HEK293 (cell line): Measurements from ENCODE around the gene BCAS3.

Experiments
- CTCF ChIA-PET: fragments of 350-600 bp; formaldehyde crosslinking; extraction: SDS; loops from one replicate; lab custom pipeline; 2021; ENCODE audit warnings: antibody characterized with exemption; lab: Yijun Ruan, JAX
- POLR2A ChIA-PET: fragments of 300-600 bp; formaldehyde crosslinking; extraction: SDS; loops from one replicate; lab custom pipeline; 2020; ENCODE audit warnings: antibody characterized with exemption, inconsistent platforms; lab: Yijun Ruan, JAX
- H3K27ac ChIP-seq: fragments of 200-500 bp; sonication (Bioruptor generic); 2 replicates; pipeline ENCODE4 v1.5.1; 2014; ENCODE audit warnings: low read depth, low read length, control low read depth, inconsistent platforms; ENCODE audit errors: extremely low read depth
- H3K36me3 ChIP-seq, 2 experiments: fragments of 200-500 bp in 1 of 2; sonication (Bioruptor generic) in 1 of 2; 1 replicate in 1 of 2; 2 replicates in 1 of 2; pipeline ENCODE4 v1.5.1; 2014 to 2017; ENCODE audit warnings: inconsistent platforms in 2 of 2, low read length in 2 of 2; ENCODE audit not compliant: control insufficient read depth in 2 of 2, insufficient read depth in 1 of 2
- H3K4me1 ChIP-seq: fragments of 200-500 bp; sonication (Bioruptor generic); 2 replicates; pipeline ENCODE4 v1.5.1; 2014; ENCODE audit warnings: mild to moderate bottlenecking, low read length, inconsistent platforms; ENCODE audit not compliant: control insufficient read depth, insufficient read depth
- H3K4me3 ChIP-seq: 2 replicates; pipeline ENCODE4 v1.5.1; 2011; ENCODE audit warnings: low read depth, mild to moderate bottlenecking, control low read depth, low read length, moderate library complexity
- H3K9me3 ChIP-seq: fragments of 200-500 bp; sonication (Bioruptor generic); 2 replicates; pipeline ENCODE4 v1.5.1; 2014; ENCODE audit warnings: low read depth, low read length, inconsistent platforms; ENCODE audit not compliant: control insufficient read depth, insufficient read depth
- BCL11B ChIP-seq: fragments of 450-650 bp; formaldehyde crosslinking; IDR thresholded peaks from 2 replicates; pipeline ENCODE4 v1.5.1; 2016; ENCODE audit warnings: low read depth, missing biosample characterization, missing genetic modification characterization
- GLI4 ChIP-seq: fragments of 450-650 bp; formaldehyde crosslinking; IDR thresholded peaks from 2 replicates; pipeline ENCODE4 v1.5.1; 2016; ENCODE audit warnings: missing biosample characterization, missing genetic modification characterization
- GLIS1 ChIP-seq: fragments of 450-650 bp; formaldehyde crosslinking; IDR thresholded peaks from 2 replicates; pipeline ENCODE4 v1.5.1; 2016; ENCODE audit warnings: missing biosample characterization, missing genetic modification characterization
- MEIS1 ChIP-seq: sonication (generic); formaldehyde crosslinking; IDR thresholded peaks from 2 replicates; pipeline ENCODE4 v1.8.1; 2022; ENCODE audit warnings: missing genetic modification reagents, mild to moderate bottlenecking, borderline replicate concordance
- OVOL3 ChIP-seq: fragments of 450-650 bp; formaldehyde crosslinking; IDR thresholded peaks from 2 replicates; pipeline ENCODE4 v1.5.1; 2016; ENCODE audit warnings: missing biosample characterization, missing genetic modification characterization
- SALL2 ChIP-seq: fragments of 450-650 bp; formaldehyde crosslinking; IDR thresholded peaks from 2 replicates; pipeline ENCODE4 v1.5.0; 2017; ENCODE audit warnings: missing biosample characterization, mild to moderate bottlenecking, missing genetic modification characterization, borderline replicate concordance
- ZNF112 ChIP-seq: fragments of 450-650 bp; formaldehyde crosslinking; IDR thresholded peaks from 2 replicates; pipeline ENCODE4 v1.5.0; 2017; ENCODE audit warnings: missing biosample characterization, missing genetic modification characterization
- ZNF121 ChIP-seq: fragments of 450-650 bp; formaldehyde crosslinking; IDR thresholded peaks from 2 replicates; pipeline ENCODE4 v1.5.1; 2016; ENCODE audit warnings: missing biosample characterization, missing genetic modification characterization
- ZNF132 ChIP-seq: fragments of 450-650 bp; formaldehyde crosslinking; IDR thresholded peaks from 2 replicates; pipeline ENCODE4 v1.5.1; 2017; ENCODE audit warnings: missing biosample characterization, missing genetic modification characterization, borderline replicate concordance
- ZNF155 ChIP-seq: fragments of 450-650 bp; formaldehyde crosslinking; IDR thresholded peaks from 2 replicates; pipeline ENCODE4 v1.5.1; 2016; ENCODE audit warnings: missing biosample characterization, missing genetic modification characterization
- ZNF248 ChIP-seq: fragments of 450-650 bp; formaldehyde crosslinking; IDR thresholded peaks from 2 replicates; pipeline ENCODE4 v1.5.1; 2017; ENCODE audit warnings: missing biosample characterization, missing genetic modification characterization
- ZNF292 ChIP-seq: fragments of 450-650 bp; formaldehyde crosslinking; IDR thresholded peaks from 2 replicates; pipeline ENCODE4 v1.5.1; 2016; ENCODE audit warnings: low read depth, missing biosample characterization, missing genetic modification characterization, borderline replicate concordance
- ZNF510 ChIP-seq: fragments of 450-650 bp; formaldehyde crosslinking; IDR thresholded peaks from 2 replicates; pipeline ENCODE4 v1.5.1; 2018; ENCODE audit warnings: mild to moderate bottlenecking, missing genetic modification characterization, missing biosample characterization; ENCODE audit not compliant: insufficient replicate concordance
- ZNF600 ChIP-seq: fragments of 450-650 bp; formaldehyde crosslinking; IDR thresholded peaks from 2 replicates; pipeline ENCODE4 v1.5.1; 2016; ENCODE audit warnings: missing biosample characterization, missing genetic modification characterization
- ZNF660 ChIP-seq: fragments of 450-650 bp; IDR thresholded peaks from 2 replicates; pipeline ENCODE4 v1.5.1; 2018; ENCODE audit warnings: missing biosample characterization, mild to moderate bottlenecking, missing genetic modification characterization
- TF ChIP-seq, protein P1 (sequence below): fragments of 450-650 bp; formaldehyde crosslinking; IDR thresholded peaks from 2 replicates; pipeline ENCODE4 v1.5.1; 2016; ENCODE audit warnings: missing biosample characterization, missing genetic modification characterization
- TF ChIP-seq, protein P2 (sequence below): fragments of 450-650 bp; formaldehyde crosslinking; conservative IDR thresholded peaks from 2 replicates; pipeline ENCODE4 v1.5.1; 2016; ENCODE audit warnings: low read depth, missing biosample characterization, missing genetic modification characterization
- TF ChIP-seq, protein P3 (sequence below): fragments of 450-650 bp; IDR thresholded peaks from 2 replicates; pipeline ENCODE4 v1.5.1; 2018; ENCODE audit warnings: missing biosample characterization, mild to moderate bottlenecking, missing genetic modification characterization
- TF ChIP-seq, protein P4 (sequence below): fragments of 450-650 bp; formaldehyde crosslinking; IDR thresholded peaks from 2 replicates; pipeline ENCODE4 v1.5.1; 2017; ENCODE audit warnings: missing biosample characterization, missing genetic modification characterization

BCAS3 gene

DNA sequence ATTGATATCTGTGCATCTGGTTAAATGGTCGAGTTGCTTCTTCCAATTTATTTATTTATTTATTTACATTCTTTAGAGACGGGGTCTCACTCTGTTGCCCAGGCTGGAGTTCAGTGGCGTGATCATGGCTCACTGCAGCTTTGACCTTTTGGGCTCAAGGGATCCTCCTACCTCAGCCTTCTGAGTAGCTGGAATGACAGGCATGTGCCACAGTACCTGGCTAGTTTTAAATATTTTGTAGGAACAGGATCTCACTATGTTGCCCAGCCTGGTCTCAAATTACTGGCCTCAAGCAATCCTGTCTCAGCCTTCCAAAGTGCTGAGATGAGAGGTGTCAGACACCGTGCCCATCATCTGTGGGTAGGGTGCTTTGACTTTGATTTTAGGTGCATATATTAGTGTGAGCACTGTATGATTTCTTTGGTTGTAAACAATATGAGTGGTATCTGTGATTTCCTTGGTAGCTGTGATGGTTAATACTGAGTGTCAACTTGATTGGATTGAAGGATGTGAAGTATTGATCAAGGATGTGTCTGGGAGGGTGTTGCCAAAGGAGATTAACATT, 90.2 kb downstream of the BCAS3 start:
- H3K27ac ChIP-seq: no peak overlapping the region
- CTCF ChIA-PET: no interaction called here
- TF ChIP-seq ZNF121 (tag by site-specific recombination) (peak; percentile 58; the same call in 1 of the 2 replicates), ZNF112 (no peak), ZNF248 (tag by site-specific recombination) (no peak), OVOL3 (tag by site-specific recombination) (no peak)
- TF ChIP-seq, protein P1, sequence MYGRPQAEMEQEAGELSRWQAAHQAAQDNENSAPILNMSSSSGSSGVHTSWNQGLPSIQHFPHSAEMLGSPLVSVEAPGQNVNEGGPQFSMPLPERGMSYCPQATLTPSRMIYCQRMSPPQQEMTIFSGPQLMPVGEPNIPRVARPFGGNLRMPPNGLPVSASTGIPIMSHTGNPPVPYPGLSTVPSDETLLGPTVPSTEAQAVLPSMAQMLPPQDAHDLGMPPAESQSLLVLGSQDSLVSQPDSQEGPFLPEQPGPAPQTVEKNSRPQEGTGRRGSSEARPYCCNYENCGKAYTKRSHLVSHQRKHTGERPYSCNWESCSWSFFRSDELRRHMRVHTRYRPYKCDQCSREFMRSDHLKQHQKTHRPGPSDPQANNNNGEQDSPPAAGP (tag by site-specific recombination): no peak
- TF ChIP-seq, all 188 proteins: peak for 1
- H3K4me1 ChIP-seq: no peaks in the 10 kb centered on the region
- H3K9me3 ChIP-seq: no peaks in the 10 kb centered on the region
- no peaks in the 10 kb centered on the region; a peak in 1 of 3 replicates for H3K36me3 ChIP-seq
- POLR2A ChIA-PET: no interaction called here
- no peak overlapping the region for H3K4me3 ChIP-seq

DNA sequence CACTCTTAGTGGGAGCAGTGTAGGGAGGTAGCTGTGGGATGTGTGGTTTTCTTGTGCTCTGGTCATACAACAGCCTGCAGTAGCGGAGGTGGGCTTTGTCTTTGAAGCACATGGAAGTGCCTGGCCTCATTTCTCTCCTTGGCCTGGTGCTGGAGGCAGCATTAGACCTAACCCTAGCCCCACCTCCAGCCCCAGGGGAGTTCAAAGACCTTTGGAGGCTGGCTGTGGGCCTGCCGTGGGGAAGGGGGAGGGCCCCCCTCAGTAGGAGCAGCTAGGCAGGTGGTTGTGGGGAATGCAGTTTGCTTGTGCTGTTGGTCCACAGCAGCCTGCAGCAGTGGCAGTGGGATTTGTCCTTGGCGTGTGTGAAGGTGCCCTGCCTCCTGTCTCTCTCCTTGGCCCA, 91.7 kb downstream of the BCAS3 start:
- Histone ChIP-seq H3K27ac (no peak overlapping the region), H3K4me3 (no peak overlapping the region), H3K9me3 (no peaks in the 10 kb centered on the region), H3K4me1 (no peaks in the 10 kb centered on the region), H3K36me3 (no peaks in the 10 kb centered on the region; a peak in 1 of 3 replicates)
- ChIA-PET POLR2A (no interaction called here), CTCF (no interaction called here)
- TF ChIP-seq BCL11B (tag by site-specific recombination) (no peak), GLIS1 (tag by site-specific recombination) (0 out of 2 replicates have a peak, but pooled peaks have one; percentile 20)

DNA sequence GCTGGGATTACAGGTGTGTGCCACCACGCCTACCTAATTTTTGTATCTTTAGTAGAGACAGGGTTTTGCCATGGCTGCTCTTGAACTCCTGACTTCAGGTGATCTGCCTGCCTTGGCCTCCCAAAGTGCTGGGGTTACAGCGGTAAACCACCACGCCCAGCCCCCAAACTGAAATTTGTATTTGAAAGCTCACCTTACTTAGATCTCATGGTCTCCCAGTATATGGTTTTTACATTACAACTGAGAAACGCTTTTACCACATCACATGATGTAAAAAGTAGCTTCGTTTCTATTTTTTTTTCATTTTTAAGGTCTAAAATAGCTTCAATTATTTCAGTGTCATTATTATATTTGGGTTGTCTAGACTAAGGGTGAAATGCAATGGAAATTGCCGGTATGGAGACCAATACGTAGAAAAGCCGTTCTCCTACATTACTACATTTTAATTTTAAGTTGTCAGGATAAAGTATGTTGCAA, 93.3 kb downstream of the BCAS3 start:
- H3K9me3 ChIP-seq: no peaks in the 10 kb centered on the region
- no peaks in the 10 kb centered on the region; a peak in 1 of 3 replicates for H3K36me3 ChIP-seq
- no peaks in the 10 kb centered on the region for H3K4me1 ChIP-seq
- POLR2A ChIA-PET: no interaction called here
- CTCF ChIA-PET: interaction anchor here (1.5 kb wide), 1 partner anchor 50 kb away, joined by 5 read pairs; no protein-coding TSS in a partner anchor
- H3K4me3 ChIP-seq: no peak overlapping the region
- no peak overlapping the region for H3K27ac ChIP-seq
- no peak for TF ChIP-seq GLI4 (tag by site-specific recombination)
- TF ChIP-seq, protein P2, sequence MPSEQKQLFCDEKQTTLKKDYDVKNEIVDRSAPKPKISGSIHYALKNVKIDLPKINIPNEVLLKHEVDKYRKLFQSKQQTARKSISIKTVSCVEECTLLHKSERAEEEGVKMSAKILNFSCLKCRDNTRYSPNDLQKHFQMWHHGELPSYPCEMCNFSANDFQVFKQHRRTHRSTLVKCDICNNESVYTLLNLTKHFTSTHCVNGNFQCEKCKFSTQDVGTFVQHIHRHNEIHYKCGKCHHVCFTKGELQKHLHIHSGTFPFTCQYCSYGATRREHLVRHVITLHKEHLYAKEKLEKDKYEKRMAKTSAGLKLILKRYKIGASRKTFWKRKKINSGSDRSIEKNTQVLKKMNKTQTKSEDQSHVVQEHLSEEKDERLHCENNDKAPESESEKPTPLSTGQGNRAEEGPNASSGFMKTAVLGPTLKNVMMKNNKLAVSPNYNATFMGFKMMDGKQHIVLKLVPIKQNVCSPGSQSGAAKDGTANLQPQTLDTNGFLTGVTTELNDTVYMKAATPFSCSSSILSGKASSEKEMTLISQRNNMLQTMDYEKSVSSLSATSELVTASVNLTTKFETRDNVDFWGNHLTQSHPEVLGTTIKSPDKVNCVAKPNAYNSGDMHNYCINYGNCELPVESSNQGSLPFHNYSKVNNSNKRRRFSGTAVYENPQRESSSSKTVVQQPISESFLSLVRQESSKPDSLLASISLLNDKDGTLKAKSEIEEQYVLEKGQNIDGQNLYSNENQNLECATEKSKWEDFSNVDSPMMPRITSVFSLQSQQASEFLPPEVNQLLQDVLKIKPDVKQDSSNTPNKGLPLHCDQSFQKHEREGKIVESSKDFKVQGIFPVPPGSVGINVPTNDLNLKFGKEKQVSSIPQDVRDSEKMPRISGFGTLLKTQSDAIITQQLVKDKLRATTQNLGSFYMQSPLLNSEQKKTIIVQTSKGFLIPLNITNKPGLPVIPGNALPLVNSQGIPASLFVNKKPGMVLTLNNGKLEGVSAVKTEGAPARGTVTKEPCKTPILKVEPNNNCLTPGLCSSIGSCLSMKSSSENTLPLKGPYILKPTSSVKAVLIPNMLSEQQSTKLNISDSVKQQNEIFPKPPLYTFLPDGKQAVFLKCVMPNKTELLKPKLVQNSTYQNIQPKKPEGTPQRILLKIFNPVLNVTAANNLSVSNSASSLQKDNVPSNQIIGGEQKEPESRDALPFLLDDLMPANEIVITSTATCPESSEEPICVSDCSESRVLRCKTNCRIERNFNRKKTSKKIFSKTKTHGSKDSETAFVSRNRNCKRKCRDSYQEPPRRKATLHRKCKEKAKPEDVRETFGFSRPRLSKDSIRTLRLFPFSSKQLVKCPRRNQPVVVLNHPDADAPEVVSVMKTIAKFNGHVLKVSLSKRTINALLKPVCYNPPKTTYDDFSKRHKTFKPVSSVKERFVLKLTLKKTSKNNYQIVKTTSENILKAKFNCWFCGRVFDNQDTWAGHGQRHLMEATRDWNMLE (tag by site-specific recombination): no peak
- no peak for TF ChIP-seq SALL2 (tag by site-specific recombination)
- no peak for TF ChIP-seq ZNF660 (tag by site-specific recombination)
- TF ChIP-seq ZNF600 (tag by site-specific recombination): no peak
- TF ChIP-seq, protein P1 (tag by site-specific recombination): no peak
- no peak for TF ChIP-seq ZNF510
- TF ChIP-seq, protein P3, sequence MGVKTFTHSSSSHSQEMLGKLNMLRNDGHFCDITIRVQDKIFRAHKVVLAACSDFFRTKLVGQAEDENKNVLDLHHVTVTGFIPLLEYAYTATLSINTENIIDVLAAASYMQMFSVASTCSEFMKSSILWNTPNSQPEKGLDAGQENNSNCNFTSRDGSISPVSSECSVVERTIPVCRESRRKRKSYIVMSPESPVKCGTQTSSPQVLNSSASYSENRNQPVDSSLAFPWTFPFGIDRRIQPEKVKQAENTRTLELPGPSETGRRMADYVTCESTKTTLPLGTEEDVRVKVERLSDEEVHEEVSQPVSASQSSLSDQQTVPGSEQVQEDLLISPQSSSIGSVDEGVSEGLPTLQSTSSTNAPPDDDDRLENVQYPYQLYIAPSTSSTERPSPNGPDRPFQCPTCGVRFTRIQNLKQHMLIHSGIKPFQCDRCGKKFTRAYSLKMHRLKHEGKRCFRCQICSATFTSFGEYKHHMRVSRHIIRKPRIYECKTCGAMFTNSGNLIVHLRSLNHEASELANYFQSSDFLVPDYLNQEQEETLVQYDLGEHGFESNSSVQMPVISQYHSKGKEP: no peak
- TF ChIP-seq, protein P4, sequence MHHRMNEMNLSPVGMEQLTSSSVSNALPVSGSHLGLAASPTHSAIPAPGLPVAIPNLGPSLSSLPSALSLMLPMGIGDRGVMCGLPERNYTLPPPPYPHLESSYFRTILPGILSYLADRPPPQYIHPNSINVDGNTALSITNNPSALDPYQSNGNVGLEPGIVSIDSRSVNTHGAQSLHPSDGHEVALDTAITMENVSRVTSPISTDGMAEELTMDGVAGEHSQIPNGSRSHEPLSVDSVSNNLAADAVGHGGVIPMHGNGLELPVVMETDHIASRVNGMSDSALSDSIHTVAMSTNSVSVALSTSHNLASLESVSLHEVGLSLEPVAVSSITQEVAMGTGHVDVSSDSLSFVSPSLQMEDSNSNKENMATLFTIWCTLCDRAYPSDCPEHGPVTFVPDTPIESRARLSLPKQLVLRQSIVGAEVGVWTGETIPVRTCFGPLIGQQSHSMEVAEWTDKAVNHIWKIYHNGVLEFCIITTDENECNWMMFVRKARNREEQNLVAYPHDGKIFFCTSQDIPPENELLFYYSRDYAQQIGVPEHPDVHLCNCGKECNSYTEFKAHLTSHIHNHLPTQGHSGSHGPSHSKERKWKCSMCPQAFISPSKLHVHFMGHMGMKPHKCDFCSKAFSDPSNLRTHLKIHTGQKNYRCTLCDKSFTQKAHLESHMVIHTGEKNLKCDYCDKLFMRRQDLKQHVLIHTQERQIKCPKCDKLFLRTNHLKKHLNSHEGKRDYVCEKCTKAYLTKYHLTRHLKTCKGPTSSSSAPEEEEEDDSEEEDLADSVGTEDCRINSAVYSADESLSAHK: no peak
- TF ChIP-seq ZNF155 (tag by site-specific recombination): no peak
- no peak for TF ChIP-seq ZNF292 (tag by site-specific recombination)
- no peak for TF ChIP-seq MEIS1 (CRISPR knock-in tag)
- TF ChIP-seq ZNF132 (tag by site-specific recombination): no peak
